Type B pancreatic cell (in vitro differentiated cells): Measurements from ENCODE around the gene FYCO1. TPM values are rescaled to one million over a fixed set of nuclear protein-coding genes. Genes with fewer than 3 reads are reported as not detected.

Source experiments
- DNase-seq: peaks from one replicate; pipeline ENCODE4 v3.0.0; 2021; ENCODE audit warnings: mixed read lengths; ENCODE audit not compliant: unreplicated experiment; ENCODE audit errors: extremely low spot score
- H3K27ac Mint-ChIP-seq: 2 replicates; pipeline ENCODE4 v1.8.0; 2021; ENCODE audit warnings: mild to moderate bottlenecking, mixed read lengths
- H3K27me3 Mint-ChIP-seq: 2 replicates; pipeline ENCODE4 v1.8.0; 2021; ENCODE audit warnings: mixed read lengths
- H3K36me3 Mint-ChIP-seq: 2 replicates; pipeline ENCODE4 v1.8.0; 2021; ENCODE audit warnings: mixed read lengths
- H3K4me1 Mint-ChIP-seq: one replicate; pipeline ENCODE4 v1.8.0; 2021; ENCODE audit warnings: mixed read lengths; ENCODE audit not compliant: unreplicated experiment
- H3K4me3 Mint-ChIP-seq: 2 replicates; pipeline ENCODE4 v1.8.0; 2021; ENCODE audit warnings: mild to moderate bottlenecking, mixed read lengths
- H3K9me3 Mint-ChIP-seq: 2 replicates; pipeline ENCODE4 v1.8.0; 2021; ENCODE audit warnings: mixed read lengths
- CTCF ChIP-seq: fragments of 200-600 bp; sonication (generic); conservative IDR thresholded peaks from 2 replicates; pipeline ENCODE4 v1.5.0; 2021; ENCODE audit warnings: antibody characterized with exemption, mild to moderate bottlenecking
- total RNA-seq: library from RNA; stranded (reverse); gene quantifications from 2 replicates; pipeline ENCODE4 v1.2.1, GENCODE V29; 2021; ENCODE audit warnings: low replicate concordance

FYCO1 gene
- total RNA-seq, 1 donor from 2014 or later, result 15.2 TPM

GRCh38 chr3:46017720-46018119 lies 22.1 kb upstream of the FYCO1 start:
- H3K9me3 Mint-ChIP-seq, result peaks cover 4% of the 10 kb centered on the region
- H3K27me3 Mint-ChIP-seq, result no peaks in the 10 kb centered on the region
- H3K27ac Mint-ChIP-seq, result no peak overlapping the region
- DNase-seq, result no peak
- no peaks in the 10 kb centered on the region for H3K36me3 Mint-ChIP-seq
- TF ChIP-seq CTCF, result no peak
- no peaks in the 10 kb centered on the region for H3K4me1 Mint-ChIP-seq
- H3K4me3 Mint-ChIP-seq, result no peak overlapping the region

GRCh38 chr3:46013316-46014094 lies 17.9 kb upstream of the FYCO1 start:
- Mint-ChIP-seq H3K36me3 (no peaks in the 10 kb centered on the region), H3K9me3 (no peaks in the 10 kb centered on the region), H3K27ac (no peak overlapping the region), H3K4me1 (no peaks in the 10 kb centered on the region), H3K27me3 (peaks cover 6% of the 10 kb centered on the region), H3K4me3 (no peak overlapping the region)
- no peak for TF ChIP-seq CTCF
- DNase-seq, result no peak

- no peak overlapping the region for H3K4me3 Mint-ChIP-seq
- no peaks in the 10 kb centered on the region for H3K4me1 Mint-ChIP-seq
- H3K27me3 Mint-ChIP-seq, result peaks cover 6% of the 10 kb centered on the region
- no peak overlapping the region for H3K27ac Mint-ChIP-seq
- DNase-seq, result no peak
- H3K9me3 Mint-ChIP-seq, result no peaks in the 10 kb centered on the region
- H3K36me3 Mint-ChIP-seq, result no peaks in the 10 kb centered on the region
- no peak for TF ChIP-seq CTCF
Observed at GRCh38 chr3:46012246-46012645, 16.6 kb upstream of the FYCO1 start.

- no peak overlapping the region for H3K27ac Mint-ChIP-seq
- no peak for TF ChIP-seq CTCF
- no peaks in the 10 kb centered on the region for H3K36me3 Mint-ChIP-seq
- no peak overlapping the region for H3K4me3 Mint-ChIP-seq
- peaks cover 6% of the 10 kb centered on the region for H3K27me3 Mint-ChIP-seq
- H3K4me1 Mint-ChIP-seq, result no peaks in the 10 kb centered on the region
- DNase-seq, result no peak
- no peaks in the 10 kb centered on the region for H3K9me3 Mint-ChIP-seq
Observed at GRCh38 chr3:46010519-46011113, 15.0 kb upstream of the FYCO1 start.

- H3K36me3 Mint-ChIP-seq, result no peaks in the 10 kb centered on the region
- H3K4me3 Mint-ChIP-seq, result no peak overlapping the region
- no peaks in the 10 kb centered on the region for H3K9me3 Mint-ChIP-seq
- H3K27me3 Mint-ChIP-seq, result peaks cover 6% of the 10 kb centered on the region
- H3K27ac Mint-ChIP-seq, result no peak overlapping the region
- no peak for DNase-seq
- no peaks in the 10 kb centered on the region for H3K4me1 Mint-ChIP-seq
- TF ChIP-seq CTCF, result no peak
Observed at GRCh38 chr3:46008058-46008457, 12.4 kb upstream of the FYCO1 start.
